MCF 10A (cell line): ENCODE measurements around the gene IL26. TPM values are rescaled to one million over a fixed set of nuclear protein-coding genes. Genes with fewer than 3 reads are reported as not detected.

Source experiments
- BruUV-seq: library from RNA; stranded (reverse); fragments of 400-500 nt; replicated peaks from 2 replicates; lab custom pipeline; 2021; lab: Mats Ljungman, UMichigan
- CTCF ChIA-PET: fragments of 300-600 bp; sonication (Branson Sonifier 250); formaldehyde crosslinking; extraction: SDS; loops from one replicate; lab custom pipeline; 2021; ENCODE audit warnings: antibody characterized with exemption, inconsistent platforms; lab: Yijun Ruan, JAX
- POLR2A ChIA-PET: fragments of 300-600, 350-650 bp; sonication (Branson Sonifier 250); formaldehyde crosslinking; extraction: SDS; loops from one replicate; lab custom pipeline; 2020; ENCODE audit warnings: antibody characterized with exemption, inconsistent platforms; lab: Yijun Ruan, JAX
- DNase-seq: peaks from one replicate; pipeline ENCODE4 v3.0.0-alpha.2; 2018; ENCODE audit not compliant: unreplicated experiment
- H3K27ac Mint-ChIP-seq: one replicate; pipeline ENCODE4 v1.8.0; 2022; ENCODE audit warnings: mild to moderate bottlenecking, low read depth, mixed read lengths; ENCODE audit not compliant: unreplicated experiment
- H3K27me3 Mint-ChIP-seq: one replicate; pipeline ENCODE4 v1.8.0; 2022; ENCODE audit warnings: mixed read lengths; ENCODE audit not compliant: insufficient read depth, unreplicated experiment
- H3K36me3 Mint-ChIP-seq: one replicate; pipeline ENCODE4 v1.8.0; 2022; ENCODE audit warnings: mild to moderate bottlenecking, moderate library complexity, mixed read lengths; ENCODE audit not compliant: insufficient read depth, unreplicated experiment
- H3K4me1 Mint-ChIP-seq: one replicate; pipeline ENCODE4 v1.8.0; 2022; ENCODE audit warnings: mixed read lengths; ENCODE audit not compliant: insufficient read depth, unreplicated experiment
- H3K4me3 Mint-ChIP-seq: one replicate; pipeline ENCODE4 v1.8.0; 2022; ENCODE audit warnings: mild to moderate bottlenecking, moderate library complexity, mixed read lengths; ENCODE audit not compliant: unreplicated experiment
- H3K9me3 Mint-ChIP-seq: one replicate; pipeline ENCODE4 v1.8.0; 2022; ENCODE audit warnings: mixed read lengths; ENCODE audit not compliant: unreplicated experiment
- intact Hi-C: fragments of 100-400 bp; cut with micrococcal nuclease; formaldehyde crosslinking; loops from 2 replicates; pipeline ENCODE4 v1.14.1; 2022
- total RNA-seq: library from RNA; stranded (reverse); gene quantifications from 2 replicates; pipeline ENCODE4 v1.2.3, GENCODE V29; 2022
- TF ChIP-seq, protein P1 (sequence below): fragments of 200-600 bp; IDR thresholded peaks from one replicate; pipeline ENCODE4 v1.8.0; 2022; ENCODE audit warnings: antibody characterized with exemption, mild to moderate bottlenecking; ENCODE audit not compliant: unreplicated experiment

IL26 gene
- total RNA-seq, 1 experiment from 2014 or later: not detected

DNA sequence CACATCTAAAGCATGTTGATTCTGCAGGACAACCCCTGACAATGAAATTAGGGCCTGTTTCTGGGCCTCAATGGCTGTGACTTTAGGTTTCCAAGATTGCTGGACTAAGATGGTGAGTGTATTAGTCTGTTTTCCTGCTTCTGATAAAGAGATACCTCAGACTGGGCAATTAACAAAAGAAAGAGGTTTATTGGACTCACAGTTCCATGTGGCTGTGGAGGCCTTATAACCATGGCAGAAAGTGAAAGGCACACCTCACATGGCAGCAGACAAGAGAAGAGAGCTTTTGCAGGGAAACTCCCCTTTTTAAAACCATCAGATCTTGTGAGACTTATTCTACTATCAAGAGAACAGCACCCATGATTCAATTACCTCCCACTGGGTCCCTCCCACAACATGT lies 17.2 kb upstream of the IL26 start:
- H3K9me3 Mint-ChIP-seq: peaks cover 6% of the 10 kb centered on the region
- peaks cover 20% of the 10 kb centered on the region for H3K4me1 Mint-ChIP-seq
- no peaks in the 10 kb centered on the region for H3K36me3 Mint-ChIP-seq
- H3K27me3 Mint-ChIP-seq: no peaks in the 10 kb centered on the region
- H3K4me3 Mint-ChIP-seq: no peak overlapping the region
- CTCF ChIA-PET: no interaction called here
- TF ChIP-seq, protein P1, sequence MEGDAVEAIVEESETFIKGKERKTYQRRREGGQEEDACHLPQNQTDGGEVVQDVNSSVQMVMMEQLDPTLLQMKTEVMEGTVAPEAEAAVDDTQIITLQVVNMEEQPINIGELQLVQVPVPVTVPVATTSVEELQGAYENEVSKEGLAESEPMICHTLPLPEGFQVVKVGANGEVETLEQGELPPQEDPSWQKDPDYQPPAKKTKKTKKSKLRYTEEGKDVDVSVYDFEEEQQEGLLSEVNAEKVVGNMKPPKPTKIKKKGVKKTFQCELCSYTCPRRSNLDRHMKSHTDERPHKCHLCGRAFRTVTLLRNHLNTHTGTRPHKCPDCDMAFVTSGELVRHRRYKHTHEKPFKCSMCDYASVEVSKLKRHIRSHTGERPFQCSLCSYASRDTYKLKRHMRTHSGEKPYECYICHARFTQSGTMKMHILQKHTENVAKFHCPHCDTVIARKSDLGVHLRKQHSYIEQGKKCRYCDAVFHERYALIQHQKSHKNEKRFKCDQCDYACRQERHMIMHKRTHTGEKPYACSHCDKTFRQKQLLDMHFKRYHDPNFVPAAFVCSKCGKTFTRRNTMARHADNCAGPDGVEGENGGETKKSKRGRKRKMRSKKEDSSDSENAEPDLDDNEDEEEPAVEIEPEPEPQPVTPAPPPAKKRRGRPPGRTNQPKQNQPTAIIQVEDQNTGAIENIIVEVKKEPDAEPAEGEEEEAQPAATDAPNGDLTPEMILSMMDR: no peak
- intact Hi-C loops: no loop called here
- DNase-seq: no peak
- H3K27ac Mint-ChIP-seq: no peak overlapping the region
- BruUV-seq: no TSS peak
- POLR2A ChIA-PET: no interaction called here

DNA sequence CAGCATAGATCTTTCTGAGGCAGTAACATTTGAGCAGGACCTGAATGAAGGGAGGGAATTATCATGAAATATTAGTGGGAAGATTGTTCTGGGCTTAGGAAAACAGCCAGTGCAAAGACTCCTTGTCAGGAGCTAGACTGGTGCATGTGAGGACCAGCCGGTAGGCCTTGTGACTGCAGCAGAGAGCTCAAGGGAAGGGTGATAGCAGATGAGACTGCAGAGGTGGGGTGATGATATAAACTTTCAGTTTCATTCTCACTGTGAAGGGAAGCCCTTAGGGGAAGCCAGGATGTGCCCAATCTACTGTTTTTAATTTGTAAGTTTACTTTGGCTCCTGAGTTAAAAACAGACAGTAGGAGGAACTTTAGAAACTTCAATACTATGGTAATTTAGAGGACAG lies 15.4 kb upstream of the IL26 start:
- no peaks in the 10 kb centered on the region for H3K36me3 Mint-ChIP-seq
- no peaks in the 10 kb centered on the region for H3K9me3 Mint-ChIP-seq
- intact Hi-C loops: loop anchor here (2.0 kb wide), 1 partner anchor 18 kb away; no protein-coding TSS in a partner anchor
- ChIA-PET POLR2A (interaction anchor here (1.0 kb wide), 1 partner anchor 10 kb away, joined by 4 read pairs; no protein-coding TSS in a partner anchor), CTCF (interaction anchor here (0.7 to 0.9 kb wide), 2 partner anchors 134 to 828 kb away, joined by 3 read pairs; no protein-coding TSS in a partner anchor)
- H3K4me1 Mint-ChIP-seq: peaks cover 26% of the 10 kb centered on the region
- BruUV-seq: no TSS peak
- no peak for DNase-seq
- H3K4me3 Mint-ChIP-seq: no peak overlapping the region
- no peaks in the 10 kb centered on the region for H3K27me3 Mint-ChIP-seq
- H3K27ac Mint-ChIP-seq: peak overlapping the region; percentile 93
- TF ChIP-seq, protein P1: no peak

DNA sequence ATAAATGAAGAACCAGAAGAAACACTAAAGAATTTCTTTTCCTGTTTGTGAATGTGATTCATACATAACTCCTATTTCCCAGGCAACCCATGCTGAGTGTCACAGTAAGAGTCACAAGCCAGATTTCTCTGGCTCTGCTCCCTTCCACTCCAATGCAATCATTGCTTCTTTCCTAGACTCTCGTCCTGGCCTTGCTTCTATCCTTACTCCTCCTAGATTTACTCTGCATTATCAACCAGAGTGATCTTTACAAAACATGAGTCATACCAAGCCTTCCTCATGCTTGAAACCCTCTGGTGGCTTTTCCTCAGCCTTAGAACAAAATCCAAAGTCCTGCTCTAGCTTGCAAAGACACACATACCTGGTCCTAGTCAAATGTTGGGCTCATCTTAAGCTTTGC lies 14.5 kb upstream of the IL26 start:
- TF ChIP-seq, protein P1: no peak
- Mint-ChIP-seq H3K4me3 (peak overlapping the region; percentile 27), H3K36me3 (no peaks in the 10 kb centered on the region), H3K27me3 (no peaks in the 10 kb centered on the region), H3K27ac (peak overlapping the region; percentile 93), H3K4me1 (peaks cover 26% of the 10 kb centered on the region), H3K9me3 (no peaks in the 10 kb centered on the region)
- ChIA-PET CTCF (interaction anchor here (4.5 kb wide), 1 partner anchor 17 kb away, joined by 31 read pairs; no protein-coding TSS in a partner anchor), POLR2A (interaction anchor here (0.7 kb wide), 1 partner anchor 8 kb away, joined by 3 read pairs; no protein-coding TSS in a partner anchor)
- peak; percentile 67 for DNase-seq
- BruUV-seq: no TSS peak
- intact Hi-C loops: loop anchor here (2.0 kb wide), 1 partner anchor 19 kb away; no protein-coding TSS in a partner anchor

DNA sequence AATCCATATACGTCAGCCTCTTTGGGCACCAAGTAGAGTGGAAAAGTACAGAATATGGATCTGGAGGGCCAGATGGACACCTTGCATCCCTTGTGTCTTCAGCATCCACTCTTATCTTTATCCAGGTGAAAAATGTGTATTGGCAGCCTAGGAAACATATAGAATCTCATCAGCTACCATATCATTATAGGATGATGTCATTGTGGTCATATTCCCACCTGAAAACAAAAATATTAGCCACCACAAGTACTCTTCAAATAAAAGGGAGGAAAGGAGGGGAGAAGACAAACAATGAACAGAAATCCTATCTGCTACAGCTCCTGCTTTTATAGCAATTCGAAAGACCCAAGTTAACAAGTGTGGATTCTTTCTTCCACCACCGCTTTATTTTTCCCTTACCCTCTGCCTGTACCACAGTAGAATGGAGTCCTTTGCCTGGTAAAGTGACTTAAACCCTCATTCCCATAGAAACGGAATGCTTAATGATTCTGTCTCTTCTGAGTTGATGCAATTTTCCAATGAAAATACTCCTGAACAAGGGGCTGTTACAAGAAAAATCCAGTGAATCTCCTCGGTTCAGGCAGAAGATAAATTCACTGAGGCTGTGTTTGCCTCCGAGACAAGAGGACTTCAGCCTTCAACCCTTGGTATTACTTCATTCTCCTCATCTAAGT lies 13.8 kb upstream of the IL26 start:
- H3K4me1 Mint-ChIP-seq: peaks cover 26% of the 10 kb centered on the region
- H3K27ac Mint-ChIP-seq: peak overlapping the region; percentile 93
- no peaks in the 10 kb centered on the region for H3K27me3 Mint-ChIP-seq
- intact Hi-C loops: no loop called here
- H3K4me3 Mint-ChIP-seq: peak overlapping the region; percentile 27
- H3K36me3 Mint-ChIP-seq: no peaks in the 10 kb centered on the region
- CTCF ChIA-PET: interaction anchor here (4.5 kb wide), 1 partner anchor 16 kb away, joined by 31 read pairs; no protein-coding TSS in a partner anchor
- TF ChIP-seq, protein P1: no peak
- POLR2A ChIA-PET: interaction anchor here (0.7 to 1.3 kb wide), 3 partner anchors 9 to 52 kb away, joined by 3 to 4 read pairs (median 3); no protein-coding TSS in a partner anchor
- no peaks in the 10 kb centered on the region for H3K9me3 Mint-ChIP-seq
- no TSS peak for BruUV-seq
- no peak for DNase-seq
